Kidney epithelial cell (primary cell): ENCODE data around the gene MED13L. TPM values are rescaled to one million over a fixed set of nuclear protein-coding genes. Genes with fewer than 3 reads are reported as not detected.

Source experiments
- DNase-seq: peaks from one replicate; pipeline ENCODE4 v3.0.0-alpha.2; 2010; ENCODE audit warnings: low read depth
- H3K27me3 ChIP-seq: 2 replicates; pipeline ENCODE4 v1.6.0; 2011; ENCODE audit warnings: low read length; ENCODE audit not compliant: control insufficient read depth, insufficient read depth
- H3K36me3 ChIP-seq: 2 replicates; pipeline ENCODE4 v1.5.1; 2011; ENCODE audit warnings: low read length; ENCODE audit not compliant: control insufficient read depth, insufficient read depth
- H3K4me3 ChIP-seq: 2 replicates; pipeline ENCODE4 v1.5.1; 2011; ENCODE audit warnings: low read depth, mild to moderate bottlenecking, control low read depth, low read length
- CTCF ChIP-seq: IDR thresholded peaks from 2 replicates; pipeline ENCODE4 v1.5.1; 2011; ENCODE audit warnings: mild to moderate bottlenecking, moderate library complexity, low read length, control low read depth, inconsistent platforms; ENCODE audit not compliant: insufficient read depth, poor library complexity, severe bottlenecking
- total RNA-seq: library from RNA; depleted of rRNA; stranded (reverse); fragments of >200 nt; gene quantifications from 2 replicates; pipeline ENCODE4 v1.2.3, GENCODE V29; 2015

The MED13L gene
- total RNA-seq, 1 donor from 2014 or later: 45.9 TPM

DNA sequence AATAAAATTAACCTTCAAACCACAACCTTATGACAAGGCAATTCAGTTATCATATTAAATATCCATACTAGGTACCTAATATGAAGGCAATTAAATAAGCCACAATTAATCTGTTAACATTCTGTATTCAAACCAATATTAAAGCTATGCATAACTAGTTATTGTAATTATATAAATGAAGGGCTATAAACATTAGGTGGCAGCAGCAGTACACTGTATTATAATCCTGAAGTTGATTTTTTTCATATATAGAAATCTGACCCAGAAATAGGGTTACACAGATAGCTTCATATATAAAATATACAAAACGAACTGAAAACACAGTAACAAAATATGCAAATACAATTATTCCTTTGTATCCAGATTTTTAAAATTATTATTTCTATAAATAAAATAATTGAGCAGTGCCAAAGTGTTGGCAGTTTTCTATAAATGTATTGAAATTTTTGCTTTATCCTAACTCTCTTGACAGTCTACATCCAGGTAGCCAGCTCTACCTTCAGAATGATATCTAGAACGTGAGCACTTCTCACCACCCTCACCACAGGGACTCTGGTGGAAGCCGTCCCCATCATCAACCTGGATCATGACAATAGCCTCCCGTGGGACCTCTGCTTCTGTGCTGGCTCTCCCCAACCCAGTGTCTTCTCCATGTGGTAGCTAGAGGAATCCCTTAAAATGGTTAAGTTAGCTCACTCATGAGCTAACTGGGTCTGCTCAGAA, 136.2 kb downstream of the MED13L start:
- TF ChIP-seq CTCF: no peak

GRCh38 chr12:116140529-116140928, 137.0 kb downstream of the MED13L start:
- no peaks in the 10 kb centered on the region for H3K27me3 ChIP-seq
- DNase-seq: no peak
- TF ChIP-seq CTCF: no peak

More for the DNA sequence above, 136.2 kb downstream of the MED13L start:
- Histone ChIP-seq H3K27me3 (no peaks in the 10 kb centered on the region), H3K4me3 (no peak overlapping the region), H3K36me3 (no peaks in the 10 kb centered on the region)
- DNase-seq: no peak

GRCh38 chr12:116138781-116139180, 138.7 kb downstream of the MED13L start:
- DNase-seq: peak; percentile 41
- Histone ChIP-seq H3K27me3 (no peaks in the 10 kb centered on the region), H3K36me3 (peaks cover 1% of the 10 kb centered on the region), H3K4me3 (no peak overlapping the region)
- no peak for TF ChIP-seq CTCF

More at GRCh38 chr12:116140529-116140928, 137.0 kb downstream of the MED13L start:
- no peaks in the 10 kb centered on the region for H3K36me3 ChIP-seq
- H3K4me3 ChIP-seq: no peak overlapping the region

DNA sequence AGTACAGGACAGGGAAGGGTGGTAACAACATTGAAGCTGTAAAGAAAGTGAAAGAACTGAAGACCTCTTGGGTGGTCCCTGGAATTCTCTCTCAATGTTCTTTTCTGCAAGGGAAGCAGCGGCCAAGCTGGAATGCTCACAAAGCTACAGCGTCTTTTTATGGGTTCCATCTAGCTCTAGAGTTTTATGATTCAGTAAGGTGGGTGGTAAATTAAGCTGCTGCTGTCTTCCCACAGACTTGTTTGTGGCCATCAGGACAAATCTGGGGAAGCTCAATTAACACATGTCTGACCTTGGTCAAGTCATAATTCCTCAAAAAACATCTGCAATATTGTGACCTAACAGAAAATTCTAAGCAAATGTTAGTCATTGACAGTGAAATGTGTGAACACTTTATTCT, 139.1 kb downstream of the MED13L start:
- Histone ChIP-seq H3K36me3 (peaks cover 1% of the 10 kb centered on the region), H3K4me3 (no peak overlapping the region), H3K27me3 (no peaks in the 10 kb centered on the region)
- no peak for TF ChIP-seq CTCF
- peak; percentile 29 for DNase-seq

- DNase-seq: no peak
- Histone ChIP-seq H3K4me3 (no peak overlapping the region), H3K27me3 (no peaks in the 10 kb centered on the region), H3K36me3 (peaks cover 1% of the 10 kb centered on the region)
- TF ChIP-seq CTCF: no peak
Observed at GRCh38 chr12:116137318-116137717, 140.2 kb downstream of the MED13L start.

- TF ChIP-seq CTCF: no peak
- no peak overlapping the region for H3K4me3 ChIP-seq
- H3K36me3 ChIP-seq: peaks cover 1% of the 10 kb centered on the region
- no peak for DNase-seq
- H3K27me3 ChIP-seq: no peaks in the 10 kb centered on the region
Observed at GRCh38 chr12:116136340-116136739, 141.2 kb downstream of the MED13L start.
